AG04450 (cell line): ENCODE measurements around the gene SLU7. TPM values are rescaled to one million over a fixed set of nuclear protein-coding genes. Genes with fewer than 3 reads are reported as not detected.
A peak's percentile ranks its signal among the peaks of the same experiment; 100 is the strongest.
"Not testable (repeated sequence)": the region's sequence is repeated elsewhere in the genome, so short reads cannot be mapped to it uniquely, and the experiment has no call there.

Experiments used
- CTCF ChIA-PET: fragments of 300-600, 350-600 bp; formaldehyde crosslinking; extraction: SDS; loops from one replicate; lab custom pipeline; 2022; ENCODE audit warnings: antibody characterized with exemption, inconsistent platforms; lab: Charles Lee
- POLR2A ChIA-PET: fragments of 350-600 bp; formaldehyde crosslinking; extraction: SDS; loops from one replicate; lab custom pipeline; 2021; ENCODE audit warnings: antibody characterized with exemption, inconsistent platforms; lab: Yijun Ruan, JAX
- DNase-seq: peaks from one replicate; pipeline ENCODE4 v3.0.0-alpha.2; 2011; ENCODE audit warnings: low read depth, low spot score
- H3K27ac ChIP-seq: one replicate; pipeline ENCODE4 v1.5.1; 2012; ENCODE audit warnings: low read depth, low read length, control low read depth
- H3K27me3 ChIP-seq: one replicate; pipeline ENCODE4 v1.6.0; 2012; ENCODE audit warnings: low read length; ENCODE audit not compliant: control insufficient read depth, insufficient read depth
- H3K4me3 ChIP-seq: 2 replicates; pipeline ENCODE4 v1.5.1; 2011; ENCODE audit warnings: mild to moderate bottlenecking, low read depth, low read length, control low read depth
- H3K9me3 ChIP-seq: 2 replicates; pipeline ENCODE4 v1.5.1; 2012; ENCODE audit warnings: low read length; ENCODE audit not compliant: control insufficient read depth, insufficient read depth
- polyA plus RNA-seq: library from polyadenylated mRNA; depleted of rRNA; stranded (reverse); fragments of >200 nt; gene quantifications from 2 replicates; pipeline ENCODE4 v1.2.3, GENCODE V29; 2011
- TF ChIP-seq, protein P1 (sequence below): IDR thresholded peaks from 2 replicates; pipeline ENCODE4 v1.5.1; 2011; ENCODE audit warnings: low read depth, low read length, control low read depth, inconsistent platforms

Gene SLU7
- polyA plus RNA-seq, 1 experiment: 59.5 TPM

DNA sequence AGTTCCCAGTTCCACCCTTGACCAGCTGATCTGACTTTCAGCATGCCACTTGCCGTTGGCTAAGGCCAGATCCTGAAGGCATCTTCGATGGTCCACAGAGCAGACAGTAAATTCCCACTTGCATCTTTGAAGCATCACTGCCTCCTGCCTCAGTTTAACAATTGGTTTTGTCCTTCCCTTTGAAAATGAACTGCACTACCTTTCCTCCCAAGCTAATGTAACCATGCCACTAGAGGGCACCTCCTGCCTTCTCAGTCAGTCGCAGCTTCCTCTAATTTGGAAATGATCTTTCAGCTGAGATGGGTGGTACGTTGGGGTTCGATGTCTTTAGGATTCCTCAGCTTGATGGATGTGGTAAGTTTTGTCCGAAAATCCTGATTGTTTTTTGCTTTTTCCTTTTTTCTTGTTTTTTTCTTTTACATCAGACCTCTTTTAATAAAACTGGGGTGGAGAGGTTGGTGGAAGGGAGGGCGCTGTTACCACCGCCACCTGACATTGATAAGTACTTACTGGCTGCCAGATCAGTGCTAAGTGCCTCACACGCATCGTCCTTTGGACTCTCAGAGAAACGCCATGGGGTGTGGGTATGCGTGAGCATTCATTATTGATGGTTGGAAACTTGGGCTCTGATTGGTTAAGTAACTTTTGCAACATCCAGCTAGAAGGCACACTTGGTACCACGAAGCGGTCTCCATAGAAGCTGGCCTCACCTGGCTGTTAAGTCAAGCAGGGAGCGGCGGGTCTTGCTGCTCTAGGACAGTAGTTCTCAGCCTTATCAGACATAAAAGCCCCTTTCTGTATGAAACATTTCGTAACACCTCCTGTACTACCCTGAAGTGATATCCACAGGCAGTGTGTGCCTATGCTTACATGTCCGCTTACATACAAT, 19.7 kb upstream of the SLU7 start:
- TF ChIP-seq, protein P1, sequence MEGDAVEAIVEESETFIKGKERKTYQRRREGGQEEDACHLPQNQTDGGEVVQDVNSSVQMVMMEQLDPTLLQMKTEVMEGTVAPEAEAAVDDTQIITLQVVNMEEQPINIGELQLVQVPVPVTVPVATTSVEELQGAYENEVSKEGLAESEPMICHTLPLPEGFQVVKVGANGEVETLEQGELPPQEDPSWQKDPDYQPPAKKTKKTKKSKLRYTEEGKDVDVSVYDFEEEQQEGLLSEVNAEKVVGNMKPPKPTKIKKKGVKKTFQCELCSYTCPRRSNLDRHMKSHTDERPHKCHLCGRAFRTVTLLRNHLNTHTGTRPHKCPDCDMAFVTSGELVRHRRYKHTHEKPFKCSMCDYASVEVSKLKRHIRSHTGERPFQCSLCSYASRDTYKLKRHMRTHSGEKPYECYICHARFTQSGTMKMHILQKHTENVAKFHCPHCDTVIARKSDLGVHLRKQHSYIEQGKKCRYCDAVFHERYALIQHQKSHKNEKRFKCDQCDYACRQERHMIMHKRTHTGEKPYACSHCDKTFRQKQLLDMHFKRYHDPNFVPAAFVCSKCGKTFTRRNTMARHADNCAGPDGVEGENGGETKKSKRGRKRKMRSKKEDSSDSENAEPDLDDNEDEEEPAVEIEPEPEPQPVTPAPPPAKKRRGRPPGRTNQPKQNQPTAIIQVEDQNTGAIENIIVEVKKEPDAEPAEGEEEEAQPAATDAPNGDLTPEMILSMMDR: peak; percentile 89
- ChIA-PET POLR2A (interaction anchor here (1.1 to 1.9 kb wide), 2 partner anchors 16 to 29 kb away, joined by 3 to 6 read pairs; no protein-coding TSS in a partner anchor), CTCF (interaction anchor here (0.6 to 4.7 kb wide), 35 partner anchors 8 to 528 kb away, joined by 3 to 113 read pairs (median 7); partner anchors contain the start of genes FAM200C, PTTG1 and SLU7)
- Histone ChIP-seq H3K27me3 (peaks cover 7% of the 10 kb centered on the region), H3K4me3 (peak overlapping the region; percentile 60), H3K9me3 (no peaks in the 10 kb centered on the region), H3K27ac (no peak overlapping the region)
- DNase-seq: no peak

DNA sequence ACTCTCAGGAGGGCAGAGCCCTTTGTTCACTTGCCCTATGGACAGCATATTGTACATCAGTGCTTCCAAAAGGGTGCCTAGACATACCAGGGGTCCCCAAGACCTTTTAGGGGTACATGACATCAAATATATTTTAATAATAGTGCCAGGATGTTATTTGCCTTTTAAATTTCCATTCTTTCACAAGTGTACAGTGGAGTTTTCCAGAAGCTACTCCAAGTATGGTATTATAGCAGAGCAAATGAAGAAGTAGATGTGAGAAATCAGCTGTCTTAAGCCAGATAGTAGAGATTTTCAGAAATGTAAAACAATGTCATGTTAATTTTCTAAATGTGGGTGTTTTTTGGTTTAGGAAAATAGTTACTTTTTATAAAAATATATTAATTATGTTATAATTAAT, 18.4 kb upstream of the SLU7 start:
- TF ChIP-seq, protein P1: no peak
- CTCF ChIA-PET: interaction anchor here (1.5 to 4.7 kb wide), 13 partner anchors 8 to 306 kb away, joined by 3 to 113 read pairs (median 31); partner anchors contain the start of genes PTTG1 and SLU7
- POLR2A ChIA-PET: no interaction called here
- H3K27ac ChIP-seq: no peak overlapping the region
- no peak for DNase-seq
- peaks cover 7% of the 10 kb centered on the region for H3K27me3 ChIP-seq
- no peak overlapping the region for H3K4me3 ChIP-seq
- no peaks in the 10 kb centered on the region for H3K9me3 ChIP-seq

DNA sequence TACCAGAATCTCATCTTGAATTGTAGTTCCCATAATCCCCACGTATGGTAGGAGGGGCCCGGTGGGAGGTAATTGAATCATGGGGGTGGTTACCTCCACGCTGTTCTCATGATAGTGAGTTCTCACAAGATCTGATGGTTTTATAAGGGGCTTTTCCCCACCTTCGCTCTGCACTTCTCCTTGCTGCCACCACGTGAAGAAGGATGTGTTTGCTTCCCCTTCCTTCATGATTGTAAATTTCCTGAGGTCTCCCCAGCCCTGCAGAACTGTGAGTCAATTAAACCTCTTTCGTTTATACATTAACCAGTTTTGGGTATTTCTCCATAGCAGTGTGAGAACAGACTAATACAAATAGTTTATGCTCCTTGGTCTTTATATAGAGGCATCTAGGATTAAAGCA, 17.8 kb upstream of the SLU7 start:
- H3K4me3 ChIP-seq, H3K9me3 ChIP-seq, H3K27me3 ChIP-seq, POLR2A ChIA-PET, DNase-seq, H3K27ac ChIP-seq: not testable (repeated sequence)
- CTCF ChIA-PET: interaction anchor here (3.5 to 4.7 kb wide), 4 partner anchors 8 to 71 kb away, joined by 31 to 113 read pairs (median 65); partner anchors contain the start of gene PTTG1

DNA sequence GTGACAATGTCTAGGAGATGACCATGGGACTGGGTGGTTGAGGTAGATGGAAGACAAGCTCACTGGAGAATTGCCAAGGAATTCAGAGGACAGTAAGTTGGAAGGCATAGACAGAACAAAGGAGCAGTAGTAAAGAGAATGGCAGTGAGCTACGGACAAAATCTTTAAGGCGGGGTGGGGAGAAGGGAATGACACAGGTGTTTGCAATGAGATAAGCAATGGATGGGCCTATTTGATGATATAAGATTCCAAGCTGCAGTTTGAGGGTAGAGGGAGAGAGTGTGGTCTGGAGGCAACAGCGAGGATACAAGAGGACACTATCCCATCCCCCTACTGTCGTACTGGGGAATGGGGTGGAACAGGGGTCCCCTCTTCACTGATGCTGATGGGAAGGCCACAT, 17.1 kb upstream of the SLU7 start:
- TF ChIP-seq, protein P1: no peak
- DNase-seq: no peak

DNA sequence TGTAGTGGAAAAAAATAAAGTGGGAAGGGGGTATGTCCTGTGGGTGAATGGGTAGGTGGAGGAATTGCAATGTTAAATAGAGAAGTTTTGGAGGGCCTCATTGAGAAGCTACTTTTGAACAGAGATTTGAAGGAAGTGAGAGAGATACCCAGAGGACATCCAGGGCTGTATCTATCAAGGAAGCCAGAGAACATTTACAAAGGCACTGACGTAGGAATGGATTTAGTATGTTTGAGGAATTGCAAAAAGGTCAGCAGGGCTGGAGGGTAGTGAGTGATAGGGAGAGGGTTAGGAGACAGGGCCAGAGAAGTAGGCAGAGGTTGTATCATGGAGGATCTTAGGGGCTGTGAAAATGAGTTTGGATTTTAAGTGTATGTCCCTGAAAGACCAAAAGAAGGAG, 16.7 kb upstream of the SLU7 start:
- no peak overlapping the region for H3K27ac ChIP-seq
- no peak overlapping the region for H3K4me3 ChIP-seq
- no peak for DNase-seq
- POLR2A ChIA-PET: no interaction called here
- H3K27me3 ChIP-seq: peaks cover 7% of the 10 kb centered on the region
- TF ChIP-seq, protein P1: no peak
- no peaks in the 10 kb centered on the region for H3K9me3 ChIP-seq
- CTCF ChIA-PET: no interaction called here

More for the DNA sequence above, 17.1 kb upstream of the SLU7 start:
- Histone ChIP-seq H3K27ac (no peak overlapping the region), H3K27me3 (peaks cover 7% of the 10 kb centered on the region), H3K9me3 (no peaks in the 10 kb centered on the region), H3K4me3 (no peak overlapping the region)
- ChIA-PET POLR2A (no interaction called here), CTCF (no interaction called here)
